ENCODE measurements around the gene SNED1.
A peak's percentile ranks its signal among the peaks of the same experiment; 100 is the strongest.

SNED1 gene

GRCh38 chr2:241031436-241032165, 33.2 kb downstream of the SNED1 start:
- no peak for DNase-seq

- DNase-seq: no peak
These were observed 35.0 kb downstream of the SNED1 start for GRCh38 chr2:241033336-241033987.

GRCh38 chr2:241033994-241034393, 35.6 kb downstream of the SNED1 start:
- DNase-seq: no peak

- no peak for DNase-seq
These were observed 36.2 kb downstream of the SNED1 start for GRCh38 chr2:241034490-241035141.

- no peak for DNase-seq
These were observed 36.9 kb downstream of the SNED1 start for GRCh38 chr2:241035142-241035817.

GRCh38 chr2:241035818-241036396, 37.5 kb downstream of the SNED1 start:
- no peak for DNase-seq

GRCh38 chr2:241036397-241036963, 38.1 kb downstream of the SNED1 start:
- peak; percentile 86 for DNase-seq

- DNase-seq: peak; percentile 19
These were observed 38.6 kb downstream of the SNED1 start for GRCh38 chr2:241036964-241037421.

- no peak for DNase-seq
These were observed 39.1 kb downstream of the SNED1 start for GRCh38 chr2:241037498-241037897.

GRCh38 chr2:241038374-241039180, 40.2 kb downstream of the SNED1 start:
- DNase-seq: no peak

- DNase-seq: no peak
These were observed 41.0 kb downstream of the SNED1 start for GRCh38 chr2:241039416-241039815.

GRCh38 chr2:241040081-241040803, 41.8 kb downstream of the SNED1 start:
- DNase-seq: no peak

GRCh38 chr2:241041589-241042158, 43.3 kb downstream of the SNED1 start:
- no peak for DNase-seq

- DNase-seq: no peak
These were observed 45.2 kb downstream of the SNED1 start for GRCh38 chr2:241043581-241043980.

- DNase-seq: no peak
These were observed 49.0 kb downstream of the SNED1 start for GRCh38 chr2:241047253-241048010.

GRCh38 chr2:241048149-241048948, 49.9 kb downstream of the SNED1 start:
- DNase-seq: no peak

GRCh38 chr2:241048949-241049343, 50.5 kb downstream of the SNED1 start:
- DNase-seq: no peak

- no peak for DNase-seq
These were observed 51.6 kb downstream of the SNED1 start for GRCh38 chr2:241049739-241050623.

All from RPMI8226 (cell line).